ENCODE measurements around the gene NKAP. TPM values are rescaled to one million over a fixed set of nuclear protein-coding genes. Genes with fewer than 3 reads are reported as not detected.
"Not testable (repeated sequence)": the region's sequence is repeated elsewhere in the genome, so short reads cannot be mapped to it uniquely, and the experiment has no call there.

Gene NKAP
- total RNA-seq, 1 donor from 2014 or later, result 4.2 TPM

- Histone ChIP-seq H3K9ac (ENCODE audit: low read depth in 1 of 3, low read length in 3 of 3) (peak overlapping the region; percentile 87 to 91 (median 90)), H3K27ac (ENCODE audit: low read depth, low read length) (peak overlapping the region; percentile 86)
Measured at GRCh38 chrX:119942173-119942819, 1.3 kb downstream of the NKAP start.

GRCh38 chrX:119941336-119941735 is 2.2 kb downstream of the NKAP start:
- H3K27me3 ChIP-seq (ENCODE audit: control insufficient read depth in 3 of 3, insufficient read depth in 3 of 3, low read length in 3 of 3), result no peaks in the 10 kb centered on the region
- H3K4me3 ChIP-seq (ENCODE audit: low read length in 3 of 3), result no peak overlapping the region
- H3K9me3 ChIP-seq (ENCODE audit: control insufficient read depth in 3 of 3, low read length in 3 of 3), result no peaks in the 10 kb centered on the region
- H3K36me3 ChIP-seq (ENCODE audit: control insufficient read depth in 3 of 3, insufficient read depth in 3 of 3, low read length in 3 of 3), result no peaks in the 10 kb centered on the region
- H3K27ac ChIP-seq (ENCODE audit: low read depth, low read length), result no peak overlapping the region
- H3K4me1 ChIP-seq (ENCODE audit: control insufficient read depth in 3 of 3, insufficient read depth in 3 of 3, low read length in 3 of 3), result peaks cover 4 to 15% (median 11%) of the 10 kb centered on the region in 3 donors
- H3K9ac ChIP-seq (ENCODE audit: low read depth in 1 of 3, low read length in 3 of 3), result no peak overlapping the region

More at GRCh38 chrX:119942173-119942819, 1.3 kb downstream of the NKAP start:
- Histone ChIP-seq H3K36me3 (ENCODE audit: control insufficient read depth in 3 of 3, insufficient read depth in 3 of 3, low read length in 3 of 3) (no peaks in the 10 kb centered on the region), H3K4me3 (ENCODE audit: low read length in 3 of 3) (peak overlapping the region; percentile 83 to 89 (median 86)), H3K9me3 (ENCODE audit: control insufficient read depth in 3 of 3, low read length in 3 of 3) (no peaks in the 10 kb centered on the region), H3K4me1 (ENCODE audit: control insufficient read depth in 3 of 3, insufficient read depth in 3 of 3, low read length in 3 of 3) (peaks cover 4 to 15% (median 11%) of the 10 kb centered on the region in 3 donors), H3K27me3 (ENCODE audit: control insufficient read depth in 3 of 3, insufficient read depth in 3 of 3, low read length in 3 of 3) (no peaks in the 10 kb centered on the region)

- no peak overlapping the region for H3K9ac ChIP-seq (ENCODE audit: low read depth in 1 of 3, low read length in 3 of 3)
- H3K4me1 ChIP-seq (ENCODE audit: control insufficient read depth in 3 of 3, insufficient read depth in 3 of 3, low read length in 3 of 3), result no peaks in the 10 kb centered on the region
- no peak overlapping the region for H3K27ac ChIP-seq (ENCODE audit: low read depth, low read length)
- H3K27me3 ChIP-seq (ENCODE audit: control insufficient read depth in 3 of 3, insufficient read depth in 3 of 3, low read length in 3 of 3), result no peaks in the 10 kb centered on the region
- no peaks in the 10 kb centered on the region for H3K9me3 ChIP-seq (ENCODE audit: control insufficient read depth in 3 of 3, low read length in 3 of 3)
- no peak overlapping the region for H3K4me3 ChIP-seq (ENCODE audit: low read length in 3 of 3)
- H3K36me3 ChIP-seq (ENCODE audit: control insufficient read depth in 3 of 3, insufficient read depth in 3 of 3, low read length in 3 of 3), result peaks cover 3 to 22% (median 6%) of the 10 kb centered on the region in 3 donors
Measured at GRCh38 chrX:119935215-119935874, 8.2 kb downstream of the NKAP start.

GRCh38 chrX:119922391-119922790 is 21.2 kb downstream of the NKAP start:
- H3K27ac ChIP-seq (ENCODE audit: low read depth, low read length); H3K4me1 ChIP-seq (ENCODE audit: control insufficient read depth in 3 of 3, insufficient read depth in 3 of 3, low read length in 3 of 3); H3K9ac ChIP-seq (ENCODE audit: low read depth in 1 of 3, low read length in 3 of 3); H3K36me3 ChIP-seq (ENCODE audit: control insufficient read depth in 3 of 3, insufficient read depth in 3 of 3, low read length in 3 of 3); H3K9me3 ChIP-seq (ENCODE audit: control insufficient read depth in 3 of 3, low read length in 3 of 3); H3K27me3 ChIP-seq (ENCODE audit: control insufficient read depth in 3 of 3, insufficient read depth in 3 of 3, low read length in 3 of 3); H3K4me3 ChIP-seq (ENCODE audit: low read length in 3 of 3): not testable (repeated sequence)

- H3K36me3 ChIP-seq (ENCODE audit: control insufficient read depth in 3 of 3, insufficient read depth in 3 of 3, low read length in 3 of 3), result no peaks in the 10 kb centered on the region
- no peak overlapping the region for H3K4me3 ChIP-seq (ENCODE audit: low read length in 3 of 3)
- no peaks in the 10 kb centered on the region for H3K4me1 ChIP-seq (ENCODE audit: control insufficient read depth in 3 of 3, insufficient read depth in 3 of 3, low read length in 3 of 3)
- no peaks in the 10 kb centered on the region for H3K27me3 ChIP-seq (ENCODE audit: control insufficient read depth in 3 of 3, insufficient read depth in 3 of 3, low read length in 3 of 3)
- H3K9me3 ChIP-seq (ENCODE audit: control insufficient read depth in 3 of 3, low read length in 3 of 3), result no peaks in the 10 kb centered on the region
- H3K27ac ChIP-seq (ENCODE audit: low read depth, low read length), result no peak overlapping the region
- H3K9ac ChIP-seq (ENCODE audit: low read depth in 1 of 3, low read length in 3 of 3), result no peak overlapping the region
Measured at GRCh38 chrX:119919835-119920585, 23.5 kb downstream of the NKAP start.

- no peak overlapping the region for H3K27ac ChIP-seq (ENCODE audit: low read depth, low read length)
- H3K4me1 ChIP-seq (ENCODE audit: control insufficient read depth in 3 of 3, insufficient read depth in 3 of 3, low read length in 3 of 3), result no peaks in the 10 kb centered on the region
- H3K9me3 ChIP-seq (ENCODE audit: control insufficient read depth in 3 of 3, low read length in 3 of 3), result no peaks in the 10 kb centered on the region
- H3K36me3 ChIP-seq (ENCODE audit: control insufficient read depth in 3 of 3, insufficient read depth in 3 of 3, low read length in 3 of 3), result no peaks in the 10 kb centered on the region
- H3K4me3 ChIP-seq (ENCODE audit: low read length in 3 of 3), result no peak overlapping the region
- no peak overlapping the region for H3K9ac ChIP-seq (ENCODE audit: low read depth in 1 of 3, low read length in 3 of 3)
- no peaks in the 10 kb centered on the region for H3K27me3 ChIP-seq (ENCODE audit: control insufficient read depth in 3 of 3, insufficient read depth in 3 of 3, low read length in 3 of 3)
Measured at GRCh38 chrX:119917877-119918276, 25.7 kb downstream of the NKAP start.

GRCh38 chrX:119916310-119916709 is 27.2 kb downstream of the NKAP start:
- H3K27me3 ChIP-seq (ENCODE audit: control insufficient read depth in 3 of 3, insufficient read depth in 3 of 3, low read length in 3 of 3), result no peaks in the 10 kb centered on the region
- no peaks in the 10 kb centered on the region for H3K9me3 ChIP-seq (ENCODE audit: control insufficient read depth in 3 of 3, low read length in 3 of 3)
- H3K9ac ChIP-seq (ENCODE audit: low read depth in 1 of 3, low read length in 3 of 3), result no peak overlapping the region
- no peak overlapping the region for H3K27ac ChIP-seq (ENCODE audit: low read depth, low read length)
- H3K4me3 ChIP-seq (ENCODE audit: low read length in 3 of 3), result no peak overlapping the region
- H3K36me3 ChIP-seq (ENCODE audit: control insufficient read depth in 3 of 3, insufficient read depth in 3 of 3, low read length in 3 of 3), result no peaks in the 10 kb centered on the region
- H3K4me1 ChIP-seq (ENCODE audit: control insufficient read depth in 3 of 3, insufficient read depth in 3 of 3, low read length in 3 of 3), result no peaks in the 10 kb centered on the region

- Histone ChIP-seq H3K4me3 (ENCODE audit: low read length in 3 of 3) (no peak overlapping the region), H3K9ac (ENCODE audit: low read depth in 1 of 3, low read length in 3 of 3) (no peak overlapping the region), H3K4me1 (ENCODE audit: control insufficient read depth in 3 of 3, insufficient read depth in 3 of 3, low read length in 3 of 3) (no peaks in the 10 kb centered on the region)
Measured at GRCh38 chrX:119900976-119901375, 42.6 kb downstream of the NKAP start.

GRCh38 chrX:119899125-119899524 is 44.4 kb downstream of the NKAP start:
- Histone ChIP-seq H3K36me3 (ENCODE audit: control insufficient read depth in 3 of 3, insufficient read depth in 3 of 3, low read length in 3 of 3) (no peaks in the 10 kb centered on the region), H3K9me3 (ENCODE audit: control insufficient read depth in 3 of 3, low read length in 3 of 3) (no peaks in the 10 kb centered on the region), H3K4me1 (ENCODE audit: control insufficient read depth in 3 of 3, insufficient read depth in 3 of 3, low read length in 3 of 3) (no peaks in the 10 kb centered on the region), H3K4me3 (ENCODE audit: low read length in 3 of 3) (no peak overlapping the region), H3K9ac (ENCODE audit: low read depth in 1 of 3, low read length in 3 of 3) (no peak overlapping the region), H3K27me3 (ENCODE audit: control insufficient read depth in 3 of 3, insufficient read depth in 3 of 3, low read length in 3 of 3) (peaks cover 0 to 2% (median 0%) of the 10 kb centered on the region in 3 donors), H3K27ac (ENCODE audit: low read depth, low read length) (no peak overlapping the region)

More at GRCh38 chrX:119900976-119901375, 42.6 kb downstream of the NKAP start:
- Histone ChIP-seq H3K36me3 (ENCODE audit: control insufficient read depth in 3 of 3, insufficient read depth in 3 of 3, low read length in 3 of 3) (no peaks in the 10 kb centered on the region), H3K27ac (ENCODE audit: low read depth, low read length) (no peak overlapping the region), H3K27me3 (ENCODE audit: control insufficient read depth in 3 of 3, insufficient read depth in 3 of 3, low read length in 3 of 3) (peaks cover 0 to 2% (median 0%) of the 10 kb centered on the region in 3 donors), H3K9me3 (ENCODE audit: control insufficient read depth in 3 of 3, low read length in 3 of 3) (no peaks in the 10 kb centered on the region)

- no peaks in the 10 kb centered on the region for H3K36me3 ChIP-seq (ENCODE audit: control insufficient read depth in 3 of 3, insufficient read depth in 3 of 3, low read length in 3 of 3)
- no peak within 1 kb of the TSS for H3K9ac ChIP-seq (ENCODE audit: low read depth in 1 of 3, low read length in 3 of 3)
- no peak within 1 kb of the TSS for H3K4me3 ChIP-seq (ENCODE audit: low read length in 3 of 3)
- H3K27ac ChIP-seq (ENCODE audit: low read depth, low read length), result no peak within 1 kb of the TSS
- H3K9me3 ChIP-seq (ENCODE audit: control insufficient read depth in 3 of 3, low read length in 3 of 3), result no peaks in the 10 kb centered on the region
- peaks cover 0 to 2% (median 0%) of the 10 kb centered on the region in 3 donors for H3K27me3 ChIP-seq (ENCODE audit: control insufficient read depth in 3 of 3, insufficient read depth in 3 of 3, low read length in 3 of 3)
- no peaks in the 10 kb centered on the region for H3K4me1 ChIP-seq (ENCODE audit: control insufficient read depth in 3 of 3, insufficient read depth in 3 of 3, low read length in 3 of 3)
Measured at GRCh38 chrX:119895843-119896326, 47.7 kb downstream of the NKAP start, which contains the start of gene AKAP14. Gene AKAP14 (plus strand): TSS chrX:119895893. CDS start chrX:119903224, 7,331 bp downstream.

Measured in skeletal muscle tissue (tissue), 4 donors.